LNCAP (cell line): ENCODE results near the gene CTNNA2.

ENCODE experiments used
- CTCF ChIP-seq: fragments of 450-650 bp; IDR thresholded peaks from 2 replicates; pipeline ENCODE4 v1.5.1; 2017; ENCODE audit warnings: mild to moderate bottlenecking

CTNNA2 gene

GRCh38 chr2:80238692-80239469 lies 726.0 kb downstream of the CTNNA2 start:
- peak; percentile 79 for TF ChIP-seq CTCF

- no peak for TF ChIP-seq CTCF
Observed at GRCh38 chr2:80242355-80242910, 729.6 kb downstream of the CTNNA2 start.

GRCh38 chr2:80244905-80245584 lies 732.2 kb downstream of the CTNNA2 start:
- no peak for TF ChIP-seq CTCF

- TF ChIP-seq CTCF, result no peak
Observed at GRCh38 chr2:80246534-80246933, 733.7 kb downstream of the CTNNA2 start.

GRCh38 chr2:80247339-80247738 lies 734.5 kb downstream of the CTNNA2 start:
- no peak for TF ChIP-seq CTCF

- no peak for TF ChIP-seq CTCF
Observed at GRCh38 chr2:80248146-80248545, 735.3 kb downstream of the CTNNA2 start.

GRCh38 chr2:80252294-80252986 lies 739.6 kb downstream of the CTNNA2 start:
- TF ChIP-seq CTCF, result no peak
